22Rv1 (cell line): ENCODE data around the gene FBXO22.

ENCODE experiments used
- H3K27ac ChIP-seq: fragments of 450-650 bp; 2 replicates; pipeline ENCODE4 v1.5.1; 2017
- CTCF ChIP-seq: fragments of 450-650 bp; IDR thresholded peaks from 2 replicates; pipeline ENCODE4 v1.5.1; 2017; ENCODE audit warnings: mild to moderate bottlenecking
- ZFX ChIP-seq: fragments of 450-650 bp; IDR thresholded peaks from 2 replicates; pipeline ENCODE4 v1.6.1; 2017; ENCODE audit warnings: antibody characterized with exemption, borderline replicate concordance

FBXO22 gene

DNA sequence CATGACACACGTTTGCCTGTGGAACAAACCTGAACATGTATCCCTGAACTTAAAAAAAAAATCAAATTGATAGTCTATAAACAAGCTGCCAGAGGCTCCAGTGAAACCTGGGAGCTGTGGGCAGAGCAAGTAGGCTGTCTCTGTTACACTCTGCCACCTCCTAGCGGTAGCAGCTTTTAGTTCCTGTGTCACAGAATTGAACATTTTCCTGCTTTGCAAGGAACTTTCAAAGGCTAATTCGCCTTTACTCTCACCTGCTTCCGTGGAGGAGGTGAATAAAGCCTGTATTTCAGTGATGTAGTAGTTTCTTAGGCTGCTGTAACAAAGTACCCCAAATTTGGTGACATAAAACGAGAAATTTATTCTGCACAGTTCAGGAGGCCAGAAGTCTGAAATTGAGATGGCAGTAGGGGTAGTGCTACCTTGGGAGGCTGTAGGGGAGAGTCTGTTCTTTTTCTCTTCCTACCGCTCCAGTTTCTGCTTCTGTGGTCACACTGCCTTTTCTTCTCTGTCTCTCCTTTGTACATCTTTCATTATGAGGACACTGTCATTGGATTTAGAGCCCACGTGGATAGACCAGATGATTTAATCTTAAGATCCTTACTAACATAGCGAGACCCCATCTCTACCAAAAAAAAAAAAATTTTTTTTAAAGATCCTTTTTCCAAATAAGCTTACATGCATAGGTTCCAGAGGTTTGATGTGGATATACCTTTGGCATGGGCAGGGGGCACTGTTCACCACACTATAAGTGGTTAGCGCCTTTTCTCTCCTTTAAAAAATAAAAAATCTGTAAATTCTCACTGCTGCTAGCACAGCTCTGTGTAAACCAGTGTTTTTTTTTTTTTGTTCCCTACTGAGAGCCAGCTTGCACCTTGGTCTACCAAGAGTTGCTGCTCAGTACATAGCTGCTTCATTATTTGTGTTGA is 25.3 kb downstream of the FBXO22 start:
- no peak overlapping the region for H3K27ac ChIP-seq
- TF ChIP-seq ZFX (no peak), CTCF (peak; percentile 72)

DNA sequence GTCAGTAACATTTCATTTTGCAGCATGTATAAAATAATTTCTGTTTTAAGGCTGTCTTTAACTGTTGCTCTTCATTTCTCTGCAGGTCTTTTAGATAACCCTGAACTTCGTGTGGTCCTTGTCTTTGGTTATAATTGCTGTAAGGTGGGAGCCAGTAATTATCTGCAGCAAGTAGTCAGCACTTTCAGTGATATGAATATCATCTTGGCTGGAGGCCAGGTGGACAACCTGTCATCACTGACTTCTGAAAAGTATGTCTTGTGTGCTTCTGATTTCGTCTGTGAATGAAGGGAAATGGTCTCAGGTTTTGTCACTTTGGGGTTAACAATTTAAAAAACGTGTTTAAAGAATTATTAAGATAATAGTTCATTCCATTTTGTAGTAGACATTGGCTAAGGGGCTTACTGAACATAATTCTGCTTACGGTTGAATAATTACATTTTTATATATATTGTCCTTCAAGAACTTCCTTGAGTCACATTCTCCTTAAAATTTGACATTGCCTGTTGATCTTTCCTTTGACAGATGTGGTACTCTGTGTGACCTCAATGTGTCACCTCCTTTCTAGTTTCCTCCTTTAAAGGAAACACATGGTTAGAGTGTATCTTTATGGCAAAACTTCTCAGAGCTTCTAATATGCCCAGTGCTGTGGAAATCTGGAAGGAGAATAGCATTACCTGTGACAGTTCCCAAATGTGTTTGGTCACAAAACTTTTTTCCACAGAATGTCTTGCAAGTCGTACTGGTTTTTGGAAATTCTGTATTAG is 26.3 kb downstream of the FBXO22 start:
- H3K27ac ChIP-seq = no peak overlapping the region
- no peak for TF ChIP-seq ZFX
- TF ChIP-seq CTCF = no peak

- no peak overlapping the region for H3K27ac ChIP-seq
- TF ChIP-seq CTCF (no peak), ZFX (no peak)
These were observed 27.2 kb downstream of the FBXO22 start for GRCh38 chr15:75930866-75931265.

GRCh38 chr15:75942464-75942863 is 38.8 kb downstream of the FBXO22 start:
- H3K27ac ChIP-seq = no peak overlapping the region
- no peak for TF ChIP-seq ZFX

- TF ChIP-seq ZFX (no peak), CTCF (no peak)
- H3K27ac ChIP-seq = no peak overlapping the region
These were observed 39.6 kb downstream of the FBXO22 start for GRCh38 chr15:75943246-75943645.

GRCh38 chr15:75943713-75944215 is 40.1 kb downstream of the FBXO22 start:
- no peak overlapping the region for H3K27ac ChIP-seq
- TF ChIP-seq CTCF (no peak), ZFX (no peak)

GRCh38 chr15:75945953-75946352 is 42.3 kb downstream of the FBXO22 start:
- TF ChIP-seq CTCF = no peak
- TF ChIP-seq ZFX = no peak
- no peak overlapping the region for H3K27ac ChIP-seq
